SU-DHL-6 (cell line): ENCODE data around the gene PCDHGA7.

Experiments
- CTCF ChIP-seq: fragments of 200-600 bp; sonication (generic); IDR thresholded peaks from one replicate; pipeline ENCODE4 v1.5.1; 2017; ENCODE audit warnings: antibody characterized with exemption, mild to moderate bottlenecking, low read length, moderate library complexity; ENCODE audit not compliant: insufficient read depth, poor library complexity, severe bottlenecking
- EZH2phosphoT487 ChIP-seq: fragments of 200-600 bp; sonication (generic), shearing (Covaris generic); conservative IDR thresholded peaks from 2 replicates; pipeline ENCODE4 v1.6.1; 2018; ENCODE audit warnings: mild to moderate bottlenecking, antibody characterized with exemption, low read length, moderate library complexity, mixed read lengths

GRCh38 chr5:141431286-141431685, 48.7 kb downstream of the PCDHGA7 start:
- no peak for TF ChIP-seq CTCF
- no peak for TF ChIP-seq EZH2phosphoT487
